ENCODE results near the gene ZFYVE16. TPM values are rescaled to one million over a fixed set of nuclear protein-coding genes. Genes with fewer than 3 reads are reported as not detected.
"Not testable (repeated sequence)": the region's sequence is repeated elsewhere in the genome, so short reads cannot be mapped to it uniquely, and the experiment has no call there.

The ZFYVE16 gene
- total and polyA plus RNA-seq, 4 donors = 14.5 to 102 (median 26.2) TPM

DNA sequence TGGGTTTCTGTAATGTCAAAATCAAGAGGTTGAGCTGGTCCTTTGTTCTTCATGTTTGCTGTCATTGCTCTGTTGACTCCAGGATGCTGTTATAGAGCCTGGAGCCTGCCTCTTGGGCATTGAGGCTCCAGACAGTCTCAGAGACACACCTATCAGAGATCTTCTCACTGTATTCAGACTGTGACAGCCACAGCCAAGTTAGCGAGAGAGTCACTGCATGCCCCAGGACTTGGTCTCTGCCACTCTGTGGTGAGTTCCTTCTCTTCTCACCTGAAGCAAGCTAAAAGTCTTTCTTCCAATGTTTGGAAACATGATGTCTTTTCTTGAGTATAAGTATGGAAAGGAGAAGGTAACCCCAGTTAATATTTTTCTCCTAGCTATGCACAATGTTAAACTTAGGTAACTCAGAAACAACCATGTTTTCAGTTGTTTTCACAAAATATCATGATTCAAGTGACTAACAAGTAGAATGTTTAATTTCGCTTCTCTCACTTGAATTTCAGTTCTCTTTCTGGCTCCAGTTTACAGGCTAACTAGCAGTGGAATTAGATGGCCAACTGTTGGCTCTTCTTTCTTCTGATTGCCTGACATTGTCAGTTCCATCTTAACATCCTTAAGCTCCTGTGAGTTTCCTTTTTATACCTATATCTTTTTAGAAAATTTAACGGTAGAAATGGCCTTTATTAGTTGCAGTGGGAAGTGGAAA lies 20.6 kb upstream of the ZFYVE16 start:
- TF ChIP-seq, protein P1, sequence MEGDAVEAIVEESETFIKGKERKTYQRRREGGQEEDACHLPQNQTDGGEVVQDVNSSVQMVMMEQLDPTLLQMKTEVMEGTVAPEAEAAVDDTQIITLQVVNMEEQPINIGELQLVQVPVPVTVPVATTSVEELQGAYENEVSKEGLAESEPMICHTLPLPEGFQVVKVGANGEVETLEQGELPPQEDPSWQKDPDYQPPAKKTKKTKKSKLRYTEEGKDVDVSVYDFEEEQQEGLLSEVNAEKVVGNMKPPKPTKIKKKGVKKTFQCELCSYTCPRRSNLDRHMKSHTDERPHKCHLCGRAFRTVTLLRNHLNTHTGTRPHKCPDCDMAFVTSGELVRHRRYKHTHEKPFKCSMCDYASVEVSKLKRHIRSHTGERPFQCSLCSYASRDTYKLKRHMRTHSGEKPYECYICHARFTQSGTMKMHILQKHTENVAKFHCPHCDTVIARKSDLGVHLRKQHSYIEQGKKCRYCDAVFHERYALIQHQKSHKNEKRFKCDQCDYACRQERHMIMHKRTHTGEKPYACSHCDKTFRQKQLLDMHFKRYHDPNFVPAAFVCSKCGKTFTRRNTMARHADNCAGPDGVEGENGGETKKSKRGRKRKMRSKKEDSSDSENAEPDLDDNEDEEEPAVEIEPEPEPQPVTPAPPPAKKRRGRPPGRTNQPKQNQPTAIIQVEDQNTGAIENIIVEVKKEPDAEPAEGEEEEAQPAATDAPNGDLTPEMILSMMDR (IDR thresholded peaks at IDR 0.05; ENCODE audit: control extremely low read depth, extremely low read depth) = no peak
- DNase-seq (no peak), ATAC-seq (ENCODE audit: insufficient read depth, low FRiP score) (no peak)
- no peaks in the 10 kb centered on the region for H3K36me3 ChIP-seq (ENCODE audit: control insufficient read depth in 4 of 4, insufficient read depth in 4 of 4, low read length in 4 of 4)
- H3K9ac ChIP-seq (ENCODE audit: insufficient read depth in 1 of 2, low read length in 2 of 2) = no peak overlapping the region
- WGBS, 2 donors = 89 to 90% methylated on average over 3 of the region's 3 CpGs
- H3K4me1 ChIP-seq (ENCODE audit: control insufficient read depth in 5 of 5, insufficient read depth in 5 of 5, low read length in 5 of 5) = no peaks in the 10 kb centered on the region
- H3K27ac ChIP-seq (ENCODE audit: low read depth in 1 of 2, low read length in 1 of 2) = no peak overlapping the region
- no peaks in the 10 kb centered on the region for H3K9me3 ChIP-seq (ENCODE audit: control insufficient read depth in 4 of 4, insufficient read depth in 3 of 4, low read length in 3 of 4)
- H3K27me3 ChIP-seq (ENCODE audit: control insufficient read depth in 3 of 3, insufficient read depth in 3 of 3, low read length in 2 of 3) = no peaks in the 10 kb centered on the region
- H3K4me3 ChIP-seq = no peak overlapping the region

DNA sequence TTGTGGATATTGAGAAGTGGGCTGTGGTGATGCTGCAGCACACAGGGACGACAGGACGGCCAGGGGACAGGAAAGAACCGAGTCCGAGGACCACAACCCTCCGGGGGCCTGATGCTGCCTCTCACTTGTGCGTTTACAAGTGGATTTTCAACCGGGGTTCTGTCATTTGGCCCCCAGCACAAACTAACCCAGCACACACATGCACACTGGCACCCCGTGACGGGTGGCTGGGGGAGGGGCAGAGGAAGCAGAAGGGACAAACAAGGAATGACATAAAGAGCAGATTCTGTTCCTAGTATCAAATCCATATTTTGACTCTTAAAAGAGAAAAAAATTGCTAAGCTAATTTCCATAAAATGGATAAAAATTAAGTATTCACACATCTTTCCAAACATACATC lies 18.3 kb upstream of the ZFYVE16 start:
- H3K9me3 ChIP-seq (ENCODE audit: control insufficient read depth in 4 of 4, insufficient read depth in 3 of 4, low read length in 3 of 4) = no peaks in the 10 kb centered on the region
- WGBS, 2 donors = 14 to 37% methylated on average over 9 of the region's 9 CpGs
- no peak overlapping the region for H3K4me3 ChIP-seq
- ATAC-seq (ENCODE audit: insufficient read depth, low FRiP score) = no peak
- no peak overlapping the region for H3K9ac ChIP-seq (ENCODE audit: insufficient read depth in 1 of 2, low read length in 2 of 2)
- H3K27ac ChIP-seq (ENCODE audit: low read depth in 1 of 2, low read length in 1 of 2) = no peak overlapping the region
- H3K27me3 ChIP-seq (ENCODE audit: control insufficient read depth in 3 of 3, insufficient read depth in 3 of 3, low read length in 2 of 3) = no peaks in the 10 kb centered on the region
- DNase-seq = no peak
- H3K4me1 ChIP-seq (ENCODE audit: control insufficient read depth in 5 of 5, insufficient read depth in 5 of 5, low read length in 5 of 5) = no peaks in the 10 kb centered on the region
- no peaks in the 10 kb centered on the region for H3K36me3 ChIP-seq (ENCODE audit: control insufficient read depth in 4 of 4, insufficient read depth in 4 of 4, low read length in 4 of 4)
- TF ChIP-seq, protein P1 (IDR thresholded peaks at IDR 0.05; ENCODE audit: control extremely low read depth, extremely low read depth) = no peak

DNA sequence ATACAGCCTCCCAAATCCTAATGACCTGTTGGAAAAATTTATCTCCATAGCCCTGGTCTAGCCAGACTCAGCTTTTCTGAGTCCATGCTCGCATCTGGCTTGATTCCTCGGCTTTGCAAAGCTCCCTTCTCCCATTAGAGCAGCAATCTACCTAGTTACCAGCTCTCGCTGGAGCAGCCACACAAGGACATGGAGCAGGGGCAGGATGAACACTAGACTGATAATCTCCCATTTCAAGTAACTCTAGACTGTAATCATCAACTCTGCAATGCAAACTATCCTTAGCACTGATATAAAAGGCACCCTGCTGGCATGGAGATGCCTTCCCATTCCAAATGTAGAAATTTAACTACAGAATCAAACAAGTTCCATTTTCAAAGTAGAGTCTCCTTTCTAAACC lies 17.5 kb upstream of the ZFYVE16 start:
- 81 to 89% methylated on average over 3 of the region's 3 CpGs for WGBS, 2 donors
- H3K4me3 ChIP-seq; H3K9me3 ChIP-seq (ENCODE audit: control insufficient read depth in 4 of 4, insufficient read depth in 3 of 4, low read length in 3 of 4); H3K9ac ChIP-seq (ENCODE audit: insufficient read depth in 1 of 2, low read length in 2 of 2); H3K36me3 ChIP-seq (ENCODE audit: control insufficient read depth in 4 of 4, insufficient read depth in 4 of 4, low read length in 4 of 4); DNase-seq; H3K27me3 ChIP-seq (ENCODE audit: control insufficient read depth in 3 of 3, insufficient read depth in 3 of 3, low read length in 2 of 3); ATAC-seq (ENCODE audit: insufficient read depth, low FRiP score); H3K27ac ChIP-seq (ENCODE audit: low read depth in 1 of 2, low read length in 1 of 2); H3K4me1 ChIP-seq (ENCODE audit: control insufficient read depth in 5 of 5, insufficient read depth in 5 of 5, low read length in 5 of 5): not testable (repeated sequence)

DNA sequence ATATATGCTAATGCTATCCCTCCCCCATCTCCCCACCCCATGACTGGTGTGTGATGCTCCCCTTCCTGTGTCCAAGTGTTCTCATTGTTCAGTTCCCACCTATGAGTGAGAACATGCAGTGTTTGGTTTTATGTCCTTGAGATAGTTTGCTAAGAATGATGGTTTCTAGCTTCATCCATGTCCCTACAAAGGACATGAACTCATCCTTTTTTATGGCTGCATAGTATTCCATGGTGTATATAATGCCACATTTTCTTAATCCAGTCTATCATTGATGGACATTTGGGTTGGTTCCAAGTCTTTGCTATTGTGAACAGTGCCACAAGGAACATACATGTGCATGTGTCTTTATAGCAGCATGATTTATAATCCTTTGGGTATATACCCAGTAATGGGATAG lies 16.6 kb upstream of the ZFYVE16 start:
- ATAC-seq (ENCODE audit: insufficient read depth, low FRiP score); H3K36me3 ChIP-seq (ENCODE audit: control insufficient read depth in 4 of 4, insufficient read depth in 4 of 4, low read length in 4 of 4); H3K27ac ChIP-seq (ENCODE audit: low read depth in 1 of 2, low read length in 1 of 2); H3K9ac ChIP-seq (ENCODE audit: insufficient read depth in 1 of 2, low read length in 2 of 2); H3K4me1 ChIP-seq (ENCODE audit: control insufficient read depth in 5 of 5, insufficient read depth in 5 of 5, low read length in 5 of 5); H3K9me3 ChIP-seq (ENCODE audit: control insufficient read depth in 4 of 4, insufficient read depth in 3 of 4, low read length in 3 of 4); DNase-seq; H3K27me3 ChIP-seq (ENCODE audit: control insufficient read depth in 3 of 3, insufficient read depth in 3 of 3, low read length in 2 of 3); H3K4me3 ChIP-seq: not testable (repeated sequence)
